Measurements from ENCODE around the gene CLEC2A. TPM values are rescaled to one million over a fixed set of nuclear protein-coding genes. Genes with fewer than 3 reads are reported as not detected.

Gene CLEC2A
- total and polyA plus RNA-seq, 10 donors, result not detected

DNA sequence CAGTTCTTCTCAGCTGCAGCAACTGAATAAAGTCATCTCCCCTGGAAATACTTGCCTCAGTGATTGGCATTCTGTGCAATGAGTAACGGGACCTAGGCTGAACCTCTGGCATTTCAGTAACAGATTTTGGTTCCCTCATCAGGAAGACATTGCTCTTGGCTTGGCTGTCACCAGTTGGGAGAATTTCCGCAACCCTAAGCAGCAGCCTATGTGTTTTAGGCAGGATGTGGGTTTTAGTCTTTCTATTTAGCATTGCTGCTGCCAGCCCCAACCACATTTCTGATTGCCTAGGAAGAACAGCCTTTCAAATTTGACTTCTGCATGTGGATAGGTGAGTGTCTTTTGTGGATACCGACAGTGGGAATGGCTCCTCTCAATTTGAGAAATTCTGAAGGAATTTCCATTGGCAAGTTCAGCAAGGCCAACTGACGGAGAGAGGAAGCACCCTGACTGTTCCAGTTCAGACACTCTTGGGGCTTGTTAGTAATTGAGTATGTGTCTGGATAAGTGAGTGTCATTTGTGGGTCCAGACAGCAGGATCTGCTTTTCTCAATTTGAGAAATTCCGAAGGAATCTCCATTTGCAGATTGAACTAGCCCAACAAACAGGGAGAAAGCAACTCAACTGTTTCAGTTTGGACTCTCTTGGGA, 19.0 kb upstream of the CLEC2A start:
- no peak for DNase-seq
- peak overlapping the region in 4 of 8 donors; percentile 5 to 51 (median 24) for H3K27ac ChIP-seq
- peak overlapping the region in 1 of 8 donors; percentile 30 for H3K4me3 ChIP-seq
- 32 to 71% (median 42%) methylated on average over 5 of the region's 5 CpGs for WGBS, 5 donors
- H3K36me3 ChIP-seq, result no peaks in the 10 kb centered on the region
- no peaks in the 10 kb centered on the region for H3K9me3 ChIP-seq
- H3K4me1 ChIP-seq, result peaks cover 5 to 43% (median 26%) of the 10 kb centered on the region in 6 donors
- intact Hi-C loops (cut with DNase I; ENCODE audit: low total_unique reads), result no loop called here
- TF ChIP-seq POLR2AphosphoS5 (IDR thresholded peaks at IDR 0.05), result no peak
- no peak for TF ChIP-seq POLR2A (IDR thresholded peaks at IDR 0.05)
- no peak for TF ChIP-seq CTCF (IDR thresholded peaks at IDR 0.05 in 8 of 11, conservative IDR thresholded peaks at IDR 0.05 in 3 of 11)
- H3K27me3 ChIP-seq (replicated peaks in 1 of 7), result no peaks in the 10 kb centered on the region

GRCh38 chr12:9948606-9949296, 16.6 kb upstream of the CLEC2A start:
- Histone ChIP-seq H3K27me3 (replicated peaks in 1 of 7) (no peaks in the 10 kb centered on the region), H3K4me1 (peaks cover 5 to 58% (median 34%) of the 10 kb centered on the region in 6 donors), H3K4me3 (peak overlapping the region in 1 of 8 donors; percentile 22), H3K36me3 (no peaks in the 10 kb centered on the region), H3K9me3 (no peaks in the 10 kb centered on the region), H3K27ac (peak overlapping the region in 7 of 8 donors; percentile 23 to 69 (median 63))
- WGBS, 5 donors, result 44 to 58% (median 56%) methylated on average over 3 of the region's 3 CpGs
- TF ChIP-seq POLR2AphosphoS5 (IDR thresholded peaks at IDR 0.05) (no peak), CTCF (IDR thresholded peaks at IDR 0.05 in 8 of 11, conservative IDR thresholded peaks at IDR 0.05 in 3 of 11) (no peak), POLR2A (IDR thresholded peaks at IDR 0.05) (no peak)
- intact Hi-C loops (cut with DNase I; ENCODE audit: low total_unique reads), result no loop called here
- DNase-seq, result no peak

DNA sequence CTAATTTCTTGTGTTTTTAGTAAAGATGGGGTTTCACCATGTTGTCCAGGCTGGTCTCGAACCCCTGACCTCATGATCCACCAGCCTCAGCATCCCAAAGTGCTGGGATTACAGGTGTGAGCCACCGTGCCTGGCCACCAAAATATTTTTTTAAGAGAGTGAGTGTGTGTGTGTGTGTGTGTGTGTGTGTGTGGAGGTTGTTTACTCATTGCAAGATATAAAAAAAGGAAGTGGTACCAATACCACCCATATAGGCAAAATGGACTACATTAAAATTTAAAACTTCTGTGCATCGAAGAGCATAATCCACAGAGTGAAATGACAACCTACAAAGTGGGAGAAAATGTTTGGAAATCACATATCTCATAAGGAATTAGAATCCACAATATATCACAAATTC, 15.5 kb upstream of the CLEC2A start:
- Histone ChIP-seq H3K36me3 (no peaks in the 10 kb centered on the region), H3K4me1 (peaks cover 5 to 69% (median 34%) of the 10 kb centered on the region in 6 donors), H3K4me3 (no peak overlapping the region), H3K27me3 (replicated peaks in 1 of 7) (peaks cover 0 to 9% (median 0%) of the 10 kb centered on the region in 7 donors), H3K9me3 (no peaks in the 10 kb centered on the region), H3K27ac (peak overlapping the region in 2 of 8 donors; percentile 65 to 69)
- no peak for DNase-seq
- intact Hi-C loops (cut with DNase I; ENCODE audit: low total_unique reads), result no loop called here
- 58 to 70% (median 63%) methylated on average over 3 of the region's 3 CpGs for WGBS, 5 donors
- TF ChIP-seq POLR2A (IDR thresholded peaks at IDR 0.05), result no peak
- no peak for TF ChIP-seq CTCF (IDR thresholded peaks at IDR 0.05 in 8 of 11, conservative IDR thresholded peaks at IDR 0.05 in 3 of 11)
- no peak for TF ChIP-seq POLR2AphosphoS5 (IDR thresholded peaks at IDR 0.05)

- peak overlapping the region in 1 of 8 donors; percentile 6 for H3K4me3 ChIP-seq
- peak overlapping the region in 5 of 8 donors; percentile 3 to 68 (median 48) for H3K27ac ChIP-seq
- H3K9me3 ChIP-seq, result no peaks in the 10 kb centered on the region
- 22 to 38% (median 35%) methylated on average over 2 of the region's 2 CpGs for WGBS, 5 donors
- H3K36me3 ChIP-seq, result no peaks in the 10 kb centered on the region
- no peak for DNase-seq
- H3K4me1 ChIP-seq, result peaks cover 0 to 53% (median 21%) of the 10 kb centered on the region in 6 donors
- intact Hi-C loops (cut with DNase I; ENCODE audit: low total_unique reads), result no loop called here
- peaks cover 0 to 9% (median 0%) of the 10 kb centered on the region in 7 donors for H3K27me3 ChIP-seq (replicated peaks in 1 of 7)
- TF ChIP-seq CTCF (IDR thresholded peaks at IDR 0.05 in 8 of 11, conservative IDR thresholded peaks at IDR 0.05 in 3 of 11) (no peak), POLR2AphosphoS5 (IDR thresholded peaks at IDR 0.05) (no peak), POLR2A (IDR thresholded peaks at IDR 0.05) (no peak)
Observed at GRCh38 chr12:9944391-9944790, 12.2 kb upstream of the CLEC2A start.

Measured in spleen (tissue), 11 donors.